HL-60 (cell line): ENCODE data around the gene SHROOM3.
"Not testable (repeated sequence)": the region's sequence is repeated elsewhere in the genome, so short reads cannot be mapped to it uniquely, and the experiment has no call there.

Source experiments
- GABPA ChIP-seq: IDR thresholded peaks from 2 replicates; pipeline ENCODE4 v1.6.1; 2012; ENCODE audit warnings: low read depth
- POLR2AphosphoS5 ChIP-seq: IDR thresholded peaks from 2 replicates; pipeline ENCODE4 v1.6.1; 2012; ENCODE audit warnings: low read depth
- TF ChIP-seq, protein P1 (sequence below): IDR thresholded peaks from one replicate; pipeline ENCODE4 v1.5.1; 2011; ENCODE audit warnings: low read length, control low read depth, inconsistent platforms; ENCODE audit not compliant: insufficient read depth
- TF ChIP-seq, protein P2 (sequence below): IDR thresholded peaks from 2 replicates; pipeline ENCODE4 v1.6.1; 2012; ENCODE audit warnings: low read depth; ENCODE audit not compliant: insufficient replicate concordance

DNA sequence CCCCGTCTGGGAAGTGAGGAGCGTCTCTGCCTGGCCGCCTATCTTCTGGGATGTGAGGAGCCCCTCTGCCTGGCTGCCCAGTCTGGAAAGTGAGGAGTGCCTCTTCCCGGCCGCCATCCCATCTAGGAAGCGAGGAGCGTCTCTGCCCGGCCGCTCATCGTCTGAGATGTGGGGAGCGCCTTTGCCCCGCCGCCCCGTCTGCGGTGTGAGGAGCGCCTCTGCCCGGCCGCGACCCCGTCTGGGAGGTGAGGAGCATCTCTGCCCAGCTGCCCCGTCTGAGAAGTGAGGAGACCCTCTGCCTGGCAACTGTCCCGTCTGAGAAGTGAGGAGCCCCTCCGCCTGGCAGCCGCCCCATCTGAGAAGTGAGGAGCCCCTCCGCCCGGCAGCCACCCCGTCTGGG lies 11.9 kb upstream of the SHROOM3 start:
- TF ChIP-seq, protein P1, sequence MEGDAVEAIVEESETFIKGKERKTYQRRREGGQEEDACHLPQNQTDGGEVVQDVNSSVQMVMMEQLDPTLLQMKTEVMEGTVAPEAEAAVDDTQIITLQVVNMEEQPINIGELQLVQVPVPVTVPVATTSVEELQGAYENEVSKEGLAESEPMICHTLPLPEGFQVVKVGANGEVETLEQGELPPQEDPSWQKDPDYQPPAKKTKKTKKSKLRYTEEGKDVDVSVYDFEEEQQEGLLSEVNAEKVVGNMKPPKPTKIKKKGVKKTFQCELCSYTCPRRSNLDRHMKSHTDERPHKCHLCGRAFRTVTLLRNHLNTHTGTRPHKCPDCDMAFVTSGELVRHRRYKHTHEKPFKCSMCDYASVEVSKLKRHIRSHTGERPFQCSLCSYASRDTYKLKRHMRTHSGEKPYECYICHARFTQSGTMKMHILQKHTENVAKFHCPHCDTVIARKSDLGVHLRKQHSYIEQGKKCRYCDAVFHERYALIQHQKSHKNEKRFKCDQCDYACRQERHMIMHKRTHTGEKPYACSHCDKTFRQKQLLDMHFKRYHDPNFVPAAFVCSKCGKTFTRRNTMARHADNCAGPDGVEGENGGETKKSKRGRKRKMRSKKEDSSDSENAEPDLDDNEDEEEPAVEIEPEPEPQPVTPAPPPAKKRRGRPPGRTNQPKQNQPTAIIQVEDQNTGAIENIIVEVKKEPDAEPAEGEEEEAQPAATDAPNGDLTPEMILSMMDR: not testable (repeated sequence)
- not testable (repeated sequence) for TF ChIP-seq POLR2AphosphoS5, GABPA
- TF ChIP-seq, protein P2, sequence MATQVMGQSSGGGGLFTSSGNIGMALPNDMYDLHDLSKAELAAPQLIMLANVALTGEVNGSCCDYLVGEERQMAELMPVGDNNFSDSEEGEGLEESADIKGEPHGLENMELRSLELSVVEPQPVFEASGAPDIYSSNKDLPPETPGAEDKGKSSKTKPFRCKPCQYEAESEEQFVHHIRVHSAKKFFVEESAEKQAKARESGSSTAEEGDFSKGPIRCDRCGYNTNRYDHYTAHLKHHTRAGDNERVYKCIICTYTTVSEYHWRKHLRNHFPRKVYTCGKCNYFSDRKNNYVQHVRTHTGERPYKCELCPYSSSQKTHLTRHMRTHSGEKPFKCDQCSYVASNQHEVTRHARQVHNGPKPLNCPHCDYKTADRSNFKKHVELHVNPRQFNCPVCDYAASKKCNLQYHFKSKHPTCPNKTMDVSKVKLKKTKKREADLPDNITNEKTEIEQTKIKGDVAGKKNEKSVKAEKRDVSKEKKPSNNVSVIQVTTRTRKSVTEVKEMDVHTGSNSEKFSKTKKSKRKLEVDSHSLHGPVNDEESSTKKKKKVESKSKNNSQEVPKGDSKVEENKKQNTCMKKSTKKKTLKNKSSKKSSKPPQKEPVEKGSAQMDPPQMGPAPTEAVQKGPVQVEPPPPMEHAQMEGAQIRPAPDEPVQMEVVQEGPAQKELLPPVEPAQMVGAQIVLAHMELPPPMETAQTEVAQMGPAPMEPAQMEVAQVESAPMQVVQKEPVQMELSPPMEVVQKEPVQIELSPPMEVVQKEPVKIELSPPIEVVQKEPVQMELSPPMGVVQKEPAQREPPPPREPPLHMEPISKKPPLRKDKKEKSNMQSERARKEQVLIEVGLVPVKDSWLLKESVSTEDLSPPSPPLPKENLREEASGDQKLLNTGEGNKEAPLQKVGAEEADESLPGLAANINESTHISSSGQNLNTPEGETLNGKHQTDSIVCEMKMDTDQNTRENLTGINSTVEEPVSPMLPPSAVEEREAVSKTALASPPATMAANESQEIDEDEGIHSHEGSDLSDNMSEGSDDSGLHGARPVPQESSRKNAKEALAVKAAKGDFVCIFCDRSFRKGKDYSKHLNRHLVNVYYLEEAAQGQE: not testable (repeated sequence)
